HG02943 (cell line): Measurements from ENCODE around the gene ZNF366.
"Not testable (repeated sequence)": the region's sequence is repeated elsewhere in the genome, so short reads cannot be mapped to it uniquely, and the experiment has no call there.

Experiments
- ATAC-seq: cut with Tn5 transposase; IDR thresholded peaks from one replicate; pipeline ENCODE4 v1.9.1; 2021; ENCODE audit warnings: mild to moderate bottlenecking, low read depth, moderate library complexity; ENCODE audit not compliant: unreplicated experiment

ZNF366 gene

GRCh38 chr5:72415616-72416325 lies 91.4 kb downstream of the ZNF366 start:
- ATAC-seq, result no peak

GRCh38 chr5:72412283-72413055 lies 94.7 kb downstream of the ZNF366 start:
- ATAC-seq, result no peak

DNA sequence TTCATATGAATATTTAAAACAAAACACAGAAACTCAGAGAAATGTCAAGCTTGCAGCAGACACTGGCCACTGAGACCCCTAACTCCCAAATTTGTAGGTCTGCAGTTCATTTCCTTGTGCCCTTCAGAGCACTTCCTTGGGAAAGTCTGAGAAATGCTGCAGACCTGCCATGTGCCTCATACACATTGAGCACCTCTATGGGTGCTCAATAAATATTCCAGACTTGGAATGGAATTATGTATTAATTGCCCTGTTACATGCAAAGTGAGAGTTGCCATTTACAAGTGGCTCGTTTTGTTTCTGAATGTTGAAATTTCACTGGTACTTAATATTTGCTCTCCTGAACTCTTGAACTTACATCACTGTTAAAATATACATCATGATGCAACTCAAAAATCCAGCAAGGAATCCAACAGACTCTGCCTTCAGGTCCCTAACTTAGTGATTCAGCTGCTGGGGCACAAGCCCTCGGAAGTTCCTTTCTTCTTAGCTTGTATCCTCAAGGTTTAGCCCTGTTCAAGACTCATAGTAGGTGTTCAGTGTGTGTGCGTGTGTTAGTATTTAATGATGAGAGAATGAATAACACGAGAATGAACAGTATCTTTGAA lies 96.4 kb downstream of the ZNF366 start:
- no peak for ATAC-seq

- ATAC-seq, result no peak
Measured at GRCh38 chr5:72408603-72409002, 98.6 kb downstream of the ZNF366 start.

DNA sequence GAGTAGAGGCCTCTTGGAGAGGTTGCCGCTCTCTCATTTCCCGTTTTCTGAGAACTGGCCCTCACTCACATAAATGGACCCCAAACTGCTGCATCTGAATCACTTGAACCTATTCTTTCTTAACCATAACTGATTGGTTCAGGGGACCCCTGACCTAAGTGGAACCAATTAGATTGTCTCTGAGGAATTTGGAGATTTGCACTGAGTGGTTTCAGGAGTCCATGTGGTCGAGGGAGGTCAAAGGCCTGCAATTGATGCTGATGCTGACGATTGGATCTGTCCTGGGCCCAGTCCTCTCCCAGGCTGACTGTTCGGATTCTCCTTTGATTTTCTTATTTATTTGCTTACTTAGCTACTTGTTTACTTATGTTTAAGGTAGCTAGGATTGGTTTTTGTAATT lies 99.1 kb downstream of the ZNF366 start:
- no peak for ATAC-seq

DNA sequence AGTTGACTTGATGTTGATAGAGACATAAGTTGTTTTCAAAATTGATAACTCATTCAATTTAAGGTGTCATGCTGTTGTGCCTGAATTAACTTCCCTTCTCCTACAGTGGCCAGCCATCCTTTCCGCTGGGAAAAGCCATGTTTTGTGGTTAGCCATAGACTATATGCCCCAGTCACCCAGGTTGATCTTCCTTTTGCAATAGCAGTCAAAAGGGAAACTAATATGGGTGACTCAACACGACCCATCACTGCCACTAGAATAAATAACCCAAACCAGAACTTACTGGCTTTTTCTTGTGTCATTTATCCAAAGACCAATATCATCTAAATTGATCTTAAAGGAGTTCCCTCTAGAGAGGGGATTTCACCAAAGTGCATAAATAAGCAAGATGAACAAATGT lies 99.7 kb downstream of the ZNF366 start:
- ATAC-seq, result no peak

GRCh38 chr5:72407078-72407477 lies 100.1 kb downstream of the ZNF366 start:
- no peak for ATAC-seq

DNA sequence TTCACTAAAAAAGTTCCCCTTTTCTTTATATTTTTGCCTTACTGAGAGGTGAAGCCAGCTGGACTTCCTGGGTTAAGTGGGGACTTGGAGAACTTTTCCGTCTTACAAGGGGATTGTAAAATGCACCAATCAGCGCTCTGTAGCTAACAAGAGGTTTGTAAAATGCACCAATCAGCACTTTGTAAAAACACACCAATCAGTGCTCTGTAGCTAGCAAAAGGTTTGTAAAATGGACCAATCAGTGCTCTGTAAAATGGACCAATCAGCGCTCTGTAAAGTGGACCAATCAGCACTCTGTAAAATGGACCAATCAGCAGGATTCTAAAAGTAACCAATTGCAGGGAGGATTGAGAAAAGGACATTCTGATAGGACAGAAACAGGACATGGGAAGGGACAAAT lies 102.4 kb downstream of the ZNF366 start:
- ATAC-seq, result not testable (repeated sequence)

DNA sequence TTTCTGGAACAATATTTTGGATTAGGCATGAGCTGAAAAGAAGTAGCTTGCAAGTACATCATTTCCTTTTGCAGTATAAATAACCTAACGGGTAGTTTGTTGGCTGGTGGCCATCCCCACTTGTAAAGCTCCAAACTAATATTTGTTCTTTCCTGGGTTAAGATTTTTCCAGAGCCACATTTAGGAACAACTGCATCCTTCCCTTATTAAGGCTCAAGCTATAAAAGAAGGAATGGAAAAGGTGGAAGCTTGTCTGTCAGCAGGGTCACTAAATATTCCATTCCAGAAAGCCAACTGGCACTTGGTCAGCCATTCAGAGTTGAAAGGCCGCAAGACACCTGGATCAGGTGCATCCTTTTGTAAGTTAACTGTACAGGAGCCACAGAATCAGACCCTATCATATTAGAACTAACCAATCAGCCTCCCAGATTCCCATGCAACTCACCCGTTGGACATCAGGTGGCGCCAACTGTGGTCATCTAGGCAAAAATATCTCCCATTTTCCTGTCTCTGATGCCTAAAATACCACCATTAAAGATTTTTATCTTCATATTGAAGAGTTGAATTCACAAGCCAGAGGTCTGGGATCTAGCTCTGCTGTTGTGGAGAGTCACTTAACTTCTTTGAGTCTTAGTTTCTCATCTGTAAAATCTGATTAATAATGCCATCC lies 104.1 kb downstream of the ZNF366 start:
- no peak for ATAC-seq

- ATAC-seq, result no peak
Measured at GRCh38 chr5:72402381-72402890, 104.8 kb downstream of the ZNF366 start.

- no peak for ATAC-seq
Measured at GRCh38 chr5:72400950-72401349, 106.3 kb downstream of the ZNF366 start.

DNA sequence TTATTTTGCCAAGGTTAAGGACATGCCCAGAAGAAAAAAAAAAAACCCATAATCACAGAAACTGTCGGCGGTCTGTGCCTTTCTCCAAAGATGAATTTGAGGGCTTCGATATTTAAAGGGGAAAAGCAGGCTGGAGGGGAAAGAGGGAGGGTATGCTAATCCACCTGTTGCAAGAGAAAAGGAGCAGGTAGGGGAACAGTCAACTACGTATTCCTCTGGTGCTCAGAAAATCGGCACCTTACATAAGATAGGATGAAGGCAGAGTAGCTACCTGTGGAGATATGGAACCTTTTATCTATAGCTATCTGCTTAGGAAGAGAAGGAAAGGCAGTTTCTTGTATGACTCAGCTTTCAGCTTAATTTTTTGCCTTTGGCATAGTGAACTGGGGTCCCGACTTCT lies 109.4 kb downstream of the ZNF366 start:
- no peak for ATAC-seq

GRCh38 chr5:72394688-72395087 lies 112.5 kb downstream of the ZNF366 start:
- ATAC-seq, result no peak

GRCh38 chr5:72393052-72393451 lies 114.2 kb downstream of the ZNF366 start:
- ATAC-seq, result no peak
